ENCODE data around the gene TP73. TPM values are rescaled to one million over a fixed set of nuclear protein-coding genes. Genes with fewer than 3 reads are reported as not detected.

Gene TP73
- total RNA-seq, 1 donor from 2014 or later, result 5.2 TPM

GRCh38 chr1:3634059-3634800, 18.1 kb upstream of the TP73 start:
- ATAC-seq, result no peak

- ATAC-seq, result no peak
Observed at GRCh38 chr1:3636080-3636479, 16.2 kb upstream of the TP73 start.

GRCh38 chr1:3636531-3636930, 15.8 kb upstream of the TP73 start:
- ATAC-seq, result no peak

GRCh38 chr1:3638027-3638426, 14.3 kb upstream of the TP73 start:
- no peak for ATAC-seq

GRCh38 chr1:3638676-3639075, 13.6 kb upstream of the TP73 start:
- ATAC-seq, result no peak

GRCh38 chr1:3639397-3639911, 12.9 kb upstream of the TP73 start:
- peak; percentile 24 for ATAC-seq

- no peak for ATAC-seq
Observed at GRCh38 chr1:3640121-3640837, 12.0 kb upstream of the TP73 start.

GRCh38 chr1:3641046-3641760, 11.1 kb upstream of the TP73 start:
- no peak for ATAC-seq

GRCh38 chr1:3641816-3642215, 10.5 kb upstream of the TP73 start:
- no peak for ATAC-seq

GRCh38 chr1:3642919-3643675, 9.2 kb upstream of the TP73 start:
- no peak for ATAC-seq

GRCh38 chr1:3644273-3644672, 8.0 kb upstream of the TP73 start:
- ATAC-seq, result no peak

- no peak for ATAC-seq
Observed at GRCh38 chr1:3645247-3645646, 7.1 kb upstream of the TP73 start.

- ATAC-seq, result no peak
Observed at GRCh38 chr1:3645666-3646355, 6.5 kb upstream of the TP73 start.

GRCh38 chr1:3646596-3646995, 5.7 kb upstream of the TP73 start:
- no peak for ATAC-seq

- peak; percentile 88 for ATAC-seq
Observed at GRCh38 chr1:3649342-3650247, 2.7 kb upstream of the TP73 start, which contains the start of gene WRAP73. TSS of gene WRAP73 (minus strand) at chr1:3650103. CDS start at chr1:3649999, 104 bp downstream.

- ATAC-seq, result peak; percentile 12
Observed at GRCh38 chr1:3650248-3651025, 1.9 kb upstream of the TP73 start.

- no peak for ATAC-seq
Observed at GRCh38 chr1:3651026-3651929, 1.0 kb upstream of the TP73 start.

- ATAC-seq, result no peak
Observed at GRCh38 chr1:3652548-3653285, 401 bp downstream of the TP73 start.
